ENCODE data around the gene SLC30A10. TPM values are rescaled to one million over a fixed set of nuclear protein-coding genes. Genes with fewer than 3 reads are reported as not detected.

SLC30A10 gene
- total RNA-seq, 1 experiment from 2014 or later: 0.26 TPM

DNA sequence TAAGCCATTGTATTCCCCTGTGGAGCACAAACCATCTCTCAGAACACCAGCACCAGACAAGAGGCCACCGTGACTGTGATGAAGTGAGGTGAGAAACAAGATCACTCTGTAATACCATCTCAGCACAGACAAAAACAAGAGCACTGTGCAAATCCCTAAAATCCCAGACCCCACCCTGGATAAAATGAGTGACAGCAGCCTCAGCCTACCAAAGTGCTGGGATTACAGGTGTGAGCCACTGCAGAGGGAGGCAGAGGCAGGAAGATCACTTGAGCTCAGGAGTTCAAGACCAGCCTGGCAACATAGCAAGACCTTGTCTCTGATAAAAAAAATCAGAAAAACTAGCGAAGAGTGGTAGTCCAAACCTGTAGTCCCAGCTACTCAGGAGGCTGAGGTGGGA lies 23.4 kb downstream of the SLC30A10 start:
- Mint-ChIP-seq H3K9me3 (no peaks in the 10 kb centered on the region), H3K27ac (no peak overlapping the region), H3K4me3 (no peak overlapping the region), H3K4me1 (peaks cover 14% of the 10 kb centered on the region), H3K27me3 (ENCODE audit: low read depth) (no peaks in the 10 kb centered on the region), H3K36me3 (no peaks in the 10 kb centered on the region)
- POLR2A ChIA-PET: no interaction called here
- CTCF ChIA-PET: interaction anchor here (0.9 kb wide), 1 partner anchor 65 kb away, joined by 4 read pairs; no protein-coding TSS in a partner anchor
- DNase-seq (ENCODE audit: low spot score): no peak
- ATAC-seq: no peak
- TF ChIP-seq, protein P1, sequence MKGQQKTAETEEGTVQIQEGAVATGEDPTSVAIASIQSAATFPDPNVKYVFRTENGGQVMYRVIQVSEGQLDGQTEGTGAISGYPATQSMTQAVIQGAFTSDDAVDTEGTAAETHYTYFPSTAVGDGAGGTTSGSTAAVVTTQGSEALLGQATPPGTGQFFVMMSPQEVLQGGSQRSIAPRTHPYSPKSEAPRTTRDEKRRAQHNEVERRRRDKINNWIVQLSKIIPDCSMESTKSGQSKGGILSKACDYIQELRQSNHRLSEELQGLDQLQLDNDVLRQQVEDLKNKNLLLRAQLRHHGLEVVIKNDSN (CRISPR knock-in tag; IDR thresholded peaks at IDR 0.05): no peak
- TF ChIP-seq, protein P2, sequence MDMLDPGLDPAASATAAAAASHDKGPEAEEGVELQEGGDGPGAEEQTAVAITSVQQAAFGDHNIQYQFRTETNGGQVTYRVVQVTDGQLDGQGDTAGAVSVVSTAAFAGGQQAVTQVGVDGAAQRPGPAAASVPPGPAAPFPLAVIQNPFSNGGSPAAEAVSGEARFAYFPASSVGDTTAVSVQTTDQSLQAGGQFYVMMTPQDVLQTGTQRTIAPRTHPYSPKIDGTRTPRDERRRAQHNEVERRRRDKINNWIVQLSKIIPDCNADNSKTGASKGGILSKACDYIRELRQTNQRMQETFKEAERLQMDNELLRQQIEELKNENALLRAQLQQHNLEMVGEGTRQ (CRISPR knock-in tag; IDR thresholded peaks at IDR 0.05): no peak
- TF ChIP-seq PRRX2 (CRISPR knock-in tag; IDR thresholded peaks at IDR 0.05): no peak
- no peak for TF ChIP-seq JUN (CRISPR knock-in tag; IDR thresholded peaks at IDR 0.05)
- TF ChIP-seq ZNF671 (CRISPR knock-in tag; IDR thresholded peaks at IDR 0.05): no peak
- TF ChIP-seq ZNF317 (CRISPR knock-in tag; IDR thresholded peaks at IDR 0.05; ENCODE audit: borderline replicate concordance, low read depth): no peak
- no peak for TF ChIP-seq GTF2I (CRISPR knock-in tag; conservative IDR thresholded peaks at IDR 0.05)
- TF ChIP-seq ZNF416 (CRISPR knock-in tag; IDR thresholded peaks at IDR 0.05): no peak
- TF ChIP-seq, protein P3, sequence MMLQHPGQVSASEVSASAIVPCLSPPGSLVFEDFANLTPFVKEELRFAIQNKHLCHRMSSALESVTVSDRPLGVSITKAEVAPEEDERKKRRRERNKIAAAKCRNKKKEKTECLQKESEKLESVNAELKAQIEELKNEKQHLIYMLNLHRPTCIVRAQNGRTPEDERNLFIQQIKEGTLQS (CRISPR knock-in tag; conservative IDR thresholded peaks at IDR 0.05): no peak
- no peak for TF ChIP-seq FOXP1 (CRISPR knock-in tag; IDR thresholded peaks at IDR 0.05; ENCODE audit: borderline replicate concordance)
- no peak for TF ChIP-seq SP1 (CRISPR knock-in tag; conservative IDR thresholded peaks at IDR 0.05)
- TF ChIP-seq NFE2L1 (CRISPR knock-in tag; IDR thresholded peaks at IDR 0.05): no peak
- TF ChIP-seq, protein P4, sequence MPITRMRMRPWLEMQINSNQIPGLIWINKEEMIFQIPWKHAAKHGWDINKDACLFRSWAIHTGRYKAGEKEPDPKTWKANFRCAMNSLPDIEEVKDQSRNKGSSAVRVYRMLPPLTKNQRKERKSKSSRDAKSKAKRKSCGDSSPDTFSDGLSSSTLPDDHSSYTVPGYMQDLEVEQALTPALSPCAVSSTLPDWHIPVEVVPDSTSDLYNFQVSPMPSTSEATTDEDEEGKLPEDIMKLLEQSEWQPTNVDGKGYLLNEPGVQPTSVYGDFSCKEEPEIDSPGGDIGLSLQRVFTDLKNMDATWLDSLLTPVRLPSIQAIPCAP (CRISPR knock-in tag; IDR thresholded peaks at IDR 0.05): no peak
- no peak for TF ChIP-seq MXD4 (CRISPR knock-in tag; IDR thresholded peaks at IDR 0.05; ENCODE audit: borderline replicate concordance)
- no peak for TF ChIP-seq RELA (CRISPR knock-in tag; IDR thresholded peaks at IDR 0.05; ENCODE audit: borderline replicate concordance)
- TF ChIP-seq, protein P5, sequence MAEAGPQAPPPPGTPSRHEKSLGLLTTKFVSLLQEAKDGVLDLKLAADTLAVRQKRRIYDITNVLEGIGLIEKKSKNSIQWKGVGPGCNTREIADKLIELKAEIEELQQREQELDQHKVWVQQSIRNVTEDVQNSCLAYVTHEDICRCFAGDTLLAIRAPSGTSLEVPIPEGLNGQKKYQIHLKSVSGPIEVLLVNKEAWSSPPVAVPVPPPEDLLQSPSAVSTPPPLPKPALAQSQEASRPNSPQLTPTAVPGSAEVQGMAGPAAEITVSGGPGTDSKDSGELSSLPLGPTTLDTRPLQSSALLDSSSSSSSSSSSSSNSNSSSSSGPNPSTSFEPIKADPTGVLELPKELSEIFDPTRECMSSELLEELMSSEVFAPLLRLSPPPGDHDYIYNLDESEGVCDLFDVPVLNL (CRISPR knock-in tag; IDR thresholded peaks at IDR 0.05; ENCODE audit: borderline replicate concordance, low read depth): no peak
- TF ChIP-seq, protein P6, sequence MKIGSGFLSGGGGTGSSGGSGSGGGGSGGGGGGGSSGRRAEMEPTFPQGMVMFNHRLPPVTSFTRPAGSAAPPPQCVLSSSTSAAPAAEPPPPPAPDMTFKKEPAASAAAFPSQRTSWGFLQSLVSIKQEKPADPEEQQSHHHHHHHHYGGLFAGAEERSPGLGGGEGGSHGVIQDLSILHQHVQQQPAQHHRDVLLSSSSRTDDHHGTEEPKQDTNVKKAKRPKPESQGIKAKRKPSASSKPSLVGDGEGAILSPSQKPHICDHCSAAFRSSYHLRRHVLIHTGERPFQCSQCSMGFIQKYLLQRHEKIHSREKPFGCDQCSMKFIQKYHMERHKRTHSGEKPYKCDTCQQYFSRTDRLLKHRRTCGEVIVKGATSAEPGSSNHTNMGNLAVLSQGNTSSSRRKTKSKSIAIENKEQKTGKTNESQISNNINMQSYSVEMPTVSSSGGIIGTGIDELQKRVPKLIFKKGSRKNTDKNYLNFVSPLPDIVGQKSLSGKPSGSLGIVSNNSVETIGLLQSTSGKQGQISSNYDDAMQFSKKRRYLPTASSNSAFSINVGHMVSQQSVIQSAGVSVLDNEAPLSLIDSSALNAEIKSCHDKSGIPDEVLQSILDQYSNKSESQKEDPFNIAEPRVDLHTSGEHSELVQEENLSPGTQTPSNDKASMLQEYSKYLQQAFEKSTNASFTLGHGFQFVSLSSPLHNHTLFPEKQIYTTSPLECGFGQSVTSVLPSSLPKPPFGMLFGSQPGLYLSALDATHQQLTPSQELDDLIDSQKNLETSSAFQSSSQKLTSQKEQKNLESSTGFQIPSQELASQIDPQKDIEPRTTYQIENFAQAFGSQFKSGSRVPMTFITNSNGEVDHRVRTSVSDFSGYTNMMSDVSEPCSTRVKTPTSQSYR (CRISPR knock-in tag; IDR thresholded peaks at IDR 0.05): no peak
- TF ChIP-seq, protein P7, sequence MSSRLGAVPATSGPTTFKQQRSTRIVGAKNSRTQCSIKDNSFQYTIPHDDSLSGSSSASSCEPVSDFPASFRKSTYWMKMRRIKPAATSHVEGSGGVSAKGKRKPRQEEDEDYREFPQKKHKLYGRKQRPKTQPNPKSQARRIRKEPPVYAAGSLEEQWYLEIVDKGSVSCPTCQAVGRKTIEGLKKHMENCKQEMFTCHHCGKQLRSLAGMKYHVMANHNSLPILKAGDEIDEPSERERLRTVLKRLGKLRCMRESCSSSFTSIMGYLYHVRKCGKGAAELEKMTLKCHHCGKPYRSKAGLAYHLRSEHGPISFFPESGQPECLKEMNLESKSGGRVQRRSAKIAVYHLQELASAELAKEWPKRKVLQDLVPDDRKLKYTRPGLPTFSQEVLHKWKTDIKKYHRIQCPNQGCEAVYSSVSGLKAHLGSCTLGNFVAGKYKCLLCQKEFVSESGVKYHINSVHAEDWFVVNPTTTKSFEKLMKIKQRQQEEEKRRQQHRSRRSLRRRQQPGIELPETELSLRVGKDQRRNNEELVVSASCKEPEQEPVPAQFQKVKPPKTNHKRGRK (CRISPR knock-in tag; IDR thresholded peaks at IDR 0.05; ENCODE audit: borderline replicate concordance): no peak
- TF ChIP-seq ZNF219 (CRISPR knock-in tag; IDR thresholded peaks at IDR 0.05; ENCODE audit: borderline replicate concordance): no peak
- TF ChIP-seq FOXK1 (CRISPR knock-in tag; IDR thresholded peaks at IDR 0.05): no peak

Measured in WTC11 (cell line).